HEK293 (cell line): ENCODE measurements around the gene RPL31.

Experiments
- CTCF ChIA-PET: fragments of 350-600 bp; formaldehyde crosslinking; extraction: SDS; loops from one replicate; lab custom pipeline; 2021; ENCODE audit warnings: antibody characterized with exemption; lab: Yijun Ruan, JAX
- POLR2A ChIA-PET: fragments of 300-600 bp; formaldehyde crosslinking; extraction: SDS; loops from one replicate; lab custom pipeline; 2020; ENCODE audit warnings: antibody characterized with exemption, inconsistent platforms; lab: Yijun Ruan, JAX
- H3K27ac ChIP-seq: fragments of 200-500 bp; sonication (Bioruptor generic); 2 replicates; pipeline ENCODE4 v1.5.1; 2014; ENCODE audit warnings: low read depth, low read length, control low read depth, inconsistent platforms; ENCODE audit errors: extremely low read depth
- H3K36me3 ChIP-seq, 2 experiments: fragments of 200-500 bp in 1 of 2; sonication (Bioruptor generic) in 1 of 2; 1 replicate in 1 of 2; 2 replicates in 1 of 2; pipeline ENCODE4 v1.5.1; 2014 to 2017; ENCODE audit warnings: inconsistent platforms in 2 of 2, low read length in 2 of 2; ENCODE audit not compliant: control insufficient read depth in 2 of 2, insufficient read depth in 1 of 2
- H3K4me1 ChIP-seq: fragments of 200-500 bp; sonication (Bioruptor generic); 2 replicates; pipeline ENCODE4 v1.5.1; 2014; ENCODE audit warnings: mild to moderate bottlenecking, low read length, inconsistent platforms; ENCODE audit not compliant: control insufficient read depth, insufficient read depth
- H3K4me3 ChIP-seq: 2 replicates; pipeline ENCODE4 v1.5.1; 2011; ENCODE audit warnings: low read depth, mild to moderate bottlenecking, control low read depth, low read length, moderate library complexity
- H3K9me3 ChIP-seq: fragments of 200-500 bp; sonication (Bioruptor generic); 2 replicates; pipeline ENCODE4 v1.5.1; 2014; ENCODE audit warnings: low read depth, low read length, inconsistent platforms; ENCODE audit not compliant: control insufficient read depth, insufficient read depth
- FEZF1 ChIP-seq: fragments of 450-650 bp; formaldehyde crosslinking; IDR thresholded peaks from 2 replicates; pipeline ENCODE4 v1.5.1; 2016; ENCODE audit warnings: missing biosample characterization, missing genetic modification characterization
- OVOL3 ChIP-seq: fragments of 450-650 bp; formaldehyde crosslinking; IDR thresholded peaks from 2 replicates; pipeline ENCODE4 v1.5.1; 2016; ENCODE audit warnings: missing biosample characterization, missing genetic modification characterization
- ZBTB44 ChIP-seq: fragments of 450-650 bp; IDR thresholded peaks from 2 replicates; pipeline ENCODE4 v1.5.1; 2018; ENCODE audit warnings: missing biosample characterization, mild to moderate bottlenecking, missing genetic modification characterization
- ZNF138 ChIP-seq: fragments of 450-650 bp; formaldehyde crosslinking; IDR thresholded peaks from 2 replicates; pipeline ENCODE4 v1.5.1; 2016; ENCODE audit warnings: missing biosample characterization, missing genetic modification characterization, borderline replicate concordance
- ZNF157 ChIP-seq: fragments of 450-650 bp; formaldehyde crosslinking; IDR thresholded peaks from 2 replicates; pipeline ENCODE4 v1.5.1; 2016; ENCODE audit warnings: missing biosample characterization, missing genetic modification characterization
- ZNF248 ChIP-seq: fragments of 450-650 bp; formaldehyde crosslinking; IDR thresholded peaks from 2 replicates; pipeline ENCODE4 v1.5.1; 2017; ENCODE audit warnings: missing biosample characterization, missing genetic modification characterization
- ZNF280C ChIP-seq: fragments of 450-650 bp; formaldehyde crosslinking; IDR thresholded peaks from 2 replicates; pipeline ENCODE4 v1.5.1; 2016; ENCODE audit warnings: missing biosample characterization, missing genetic modification characterization
- ZNF391 ChIP-seq: fragments of 450-650 bp; formaldehyde crosslinking; IDR thresholded peaks from 2 replicates; pipeline ENCODE4 v1.5.1; 2016; ENCODE audit warnings: low read depth, missing biosample characterization, missing genetic modification characterization, borderline replicate concordance
- ZNF426 ChIP-seq: fragments of 450-650 bp; formaldehyde crosslinking; IDR thresholded peaks from 2 replicates; pipeline ENCODE4 v1.5.1; 2017; ENCODE audit warnings: missing biosample characterization, missing genetic modification characterization, mild to moderate bottlenecking, inconsistent platforms, moderate library complexity
- ZNF571 ChIP-seq: fragments of 450-650 bp; formaldehyde crosslinking; IDR thresholded peaks from 2 replicates; pipeline ENCODE4 v1.5.0; 2017; ENCODE audit warnings: missing biosample characterization, missing genetic modification characterization
- ZNF596 ChIP-seq: fragments of 450-650 bp; IDR thresholded peaks from 2 replicates; pipeline ENCODE4 v1.5.0; 2018; ENCODE audit warnings: missing biosample characterization, mild to moderate bottlenecking, missing genetic modification characterization, moderate library complexity
- ZNF600 ChIP-seq: fragments of 450-650 bp; formaldehyde crosslinking; IDR thresholded peaks from 2 replicates; pipeline ENCODE4 v1.5.1; 2016; ENCODE audit warnings: missing biosample characterization, missing genetic modification characterization
- ZNF707 ChIP-seq: fragments of 450-650 bp; formaldehyde crosslinking; IDR thresholded peaks from 2 replicates; pipeline ENCODE4 v1.5.1; 2016; ENCODE audit warnings: missing biosample characterization, missing genetic modification characterization
- ZNF747 ChIP-seq: fragments of 450-650 bp; formaldehyde crosslinking; IDR thresholded peaks from 2 replicates; pipeline ENCODE4 v1.5.1; 2016; ENCODE audit warnings: missing biosample characterization, missing genetic modification characterization
- ZNF776 ChIP-seq: fragments of 450-650 bp; formaldehyde crosslinking; IDR thresholded peaks from 2 replicates; pipeline ENCODE4 v1.5.0; 2017; ENCODE audit warnings: missing biosample characterization, missing genetic modification characterization, borderline replicate concordance
- ZNF791 ChIP-seq: fragments of 450-650 bp; formaldehyde crosslinking; IDR thresholded peaks from 2 replicates; pipeline ENCODE4 v1.5.1; 2016; ENCODE audit warnings: missing biosample characterization, missing genetic modification characterization
- ZSCAN4 ChIP-seq: fragments of 450-650 bp; formaldehyde crosslinking; IDR thresholded peaks from 2 replicates; pipeline ENCODE4 v1.5.1; 2017; ENCODE audit warnings: missing biosample characterization, missing genetic modification characterization
- ZXDB ChIP-seq: fragments of 450-650 bp; formaldehyde crosslinking; IDR thresholded peaks from 2 replicates; pipeline ENCODE4 v1.5.1; 2016; ENCODE audit warnings: missing biosample characterization, missing genetic modification characterization

Gene RPL31

GRCh38 chr2:100971221-100971620 lies 30.9 kb upstream of the RPL31 start:
- Histone ChIP-seq H3K27ac (no peak overlapping the region), H3K4me3 (no peak overlapping the region), H3K4me1 (no peaks in the 10 kb centered on the region), H3K9me3 (no peaks in the 10 kb centered on the region), H3K36me3 (peaks cover 0 to 35% of the 10 kb centered on the region in 2 experiments; a peak in 2 of 3 replicates)
- CTCF ChIA-PET, result no interaction called here
- TF ChIP-seq ZXDB (tag by site-specific recombination) (no peak), ZNF280C (tag by site-specific recombination) (no peak), ZNF248 (no peak), ZNF571 (no peak)
- POLR2A ChIA-PET, result no interaction called here

- CTCF ChIA-PET, result interaction anchor here (1.0 kb wide), 1 partner anchor 545 kb away, joined by 3 read pairs; no protein-coding TSS in a partner anchor
- TF ChIP-seq ZNF571 (no peak), OVOL3 (tag by site-specific recombination) (no peak), ZNF596 (tag by site-specific recombination) (no peak), ZNF747 (tag by site-specific recombination) (no peak), FEZF1 (tag by site-specific recombination) (no peak), ZBTB44 (tag by site-specific recombination) (no peak), ZNF138 (tag by site-specific recombination) (no peak), ZSCAN4 (tag by site-specific recombination) (no peak), ZNF791 (tag by site-specific recombination) (no peak), ZNF600 (no peak), ZNF157 (tag by site-specific recombination) (no peak), ZNF776 (tag by site-specific recombination) (no peak), ZNF426 (no peak), ZNF391 (no peak), ZNF707 (tag by site-specific recombination) (no peak)
- Histone ChIP-seq H3K4me3 (no peak overlapping the region), H3K36me3 (peaks cover 0 to 35% of the 10 kb centered on the region in 2 experiments; a peak in 1 of 3 replicates), H3K4me1 (no peaks in the 10 kb centered on the region), H3K27ac (no peak overlapping the region), H3K9me3 (no peaks in the 10 kb centered on the region)
- POLR2A ChIA-PET, result no interaction called here
Observed at GRCh38 chr2:100972452-100972851, 29.6 kb upstream of the RPL31 start.
